ENCODE results near the gene SLC17A7. TPM values are rescaled to one million over a fixed set of nuclear protein-coding genes. Genes with fewer than 3 reads are reported as not detected.

The SLC17A7 gene
- total and polyA plus RNA-seq, 2 of the 4 experiments (the other 2 are of a cell fraction), result 0.03 TPM; not detected in 1

DNA sequence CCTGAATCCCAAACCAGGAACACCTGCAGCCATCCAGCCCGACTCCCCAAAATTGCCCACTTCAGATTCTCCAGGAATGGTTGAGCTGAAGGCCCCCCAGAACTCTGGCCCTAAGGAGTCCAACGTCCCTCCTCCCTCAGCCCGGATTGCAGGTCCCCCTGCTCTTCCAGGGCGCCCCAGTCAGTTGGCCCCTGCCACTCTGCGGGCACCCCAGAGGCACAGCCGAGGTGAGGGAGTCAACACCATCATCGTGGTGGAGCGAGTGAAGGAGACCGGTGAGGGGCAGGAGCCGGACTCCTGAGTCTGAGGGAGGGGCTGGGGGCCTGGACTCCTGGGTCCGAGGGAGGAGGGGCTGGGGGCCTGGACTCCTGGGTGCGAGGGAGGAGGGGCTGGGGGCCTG is 14.0 kb downstream of the SLC17A7 start:
- Histone ChIP-seq H3K4me1 (ENCODE audit: control insufficient read depth, insufficient read depth, low read length) (peaks cover 2% of the 10 kb centered on the region; the same call in 1 of the 2 replicates), H2BK15ac (ENCODE audit: low read depth, low read length) (no peak overlapping the region), H3K9ac (ENCODE audit: low read depth, low read length) (no peak overlapping the region), H2BK5ac (ENCODE audit: low read depth, low read length, poor library complexity, severe bottlenecking) (no peak overlapping the region), H3K79me1 (ENCODE audit: low read depth in 1 of 2, low read length in 2 of 2) (no peaks in the 10 kb centered on the region), H3K9me3 (ENCODE audit: control insufficient read depth, insufficient read depth, low read length) (peaks cover 10% of the 10 kb centered on the region), H3K27ac (ENCODE audit: insufficient read depth, low read length) (no peak overlapping the region), H3K36me3 (ENCODE audit: control insufficient read depth, insufficient read depth, low read length) (no peaks in the 10 kb centered on the region), H3K9me1 (ENCODE audit: insufficient read depth, low read length) (no peaks in the 10 kb centered on the region), H3K56ac (ENCODE audit: extremely low read depth, insufficient read depth, low read length) (no peak overlapping the region), H3K4me3 (ENCODE audit: insufficient read depth, low read depth, low read length) (no peak overlapping the region), H3K14ac (replicated peaks; ENCODE audit: low read depth, low read length) (no peak overlapping the region), H4K8ac (ENCODE audit: low read depth in 2 of 2, low read length in 2 of 2) (no peak overlapping the region), H3K27me3 (ENCODE audit: control insufficient read depth, insufficient read depth, low read length) (peaks cover 94% of the 10 kb centered on the region), H3K4me2 (ENCODE audit: low read depth, low read length) (no peak overlapping the region), H2AFZ (replicated peaks; ENCODE audit: low read length, poor library complexity) (peak overlapping the region; percentile 63), H3K18ac (ENCODE audit: low read depth, low read length) (no peak overlapping the region), H2AK9ac (replicated peaks; ENCODE audit: low read depth, low read length, poor library complexity) (no peak overlapping the region), H3K23ac (ENCODE audit: low read depth, low read length) (no peak overlapping the region), H2AK5ac (ENCODE audit: low read depth, low read length) (no peak overlapping the region), H3K4ac (ENCODE audit: low read depth, low read length) (no peak overlapping the region), H4K5ac (ENCODE audit: low read depth, low read length) (no peak overlapping the region), H4K20me1 (ENCODE audit: insufficient read depth, low read length) (no peaks in the 10 kb centered on the region), H2BK120ac (ENCODE audit: low read depth, low read length) (no peak overlapping the region), H4K91ac (ENCODE audit: insufficient read depth, low read depth, low read length) (no peak overlapping the region), H2BK20ac (ENCODE audit: low read depth, low read length) (no peak overlapping the region)
- dilution Hi-C loops (cut with HindIII; ENCODE audit: low sequenced_read_pairs, unreplicated experiment), result no loop called here
- ChIA-PET POLR2A (ENCODE audit: unreplicated experiment) (no interaction called here), CTCF (no interaction called here)
- in situ Hi-C loops (cut with MboI; ENCODE audit: low sequenced_read_pairs), result no loop called here
- intact Hi-C loops (cut with micrococcal nuclease), result no loop called here
- WGBS, 2 experiments (ENCODE audit: extremely low coverage in 2 of 2, insufficient read length in 1 of 2), result no CpG with 5 or more reads among the region's 12 CpGs
- no peak for TF ChIP-seq MXI1 (IDR thresholded peaks at IDR 0.05; ENCODE audit: borderline replicate concordance, low read depth, low read length)
- no peak for TF ChIP-seq NFE2L2 (IDR thresholded peaks at IDR 0.05; ENCODE audit: low read depth, low read length)
- no peak for TF ChIP-seq RCOR1 (IDR thresholded peaks at IDR 0.05; ENCODE audit: insufficient replicate concordance, low read length)
- TF ChIP-seq SMC3 (IDR thresholded peaks at IDR 0.05; ENCODE audit: low read depth, low read length), result no peak
- TF ChIP-seq, protein P1, sequence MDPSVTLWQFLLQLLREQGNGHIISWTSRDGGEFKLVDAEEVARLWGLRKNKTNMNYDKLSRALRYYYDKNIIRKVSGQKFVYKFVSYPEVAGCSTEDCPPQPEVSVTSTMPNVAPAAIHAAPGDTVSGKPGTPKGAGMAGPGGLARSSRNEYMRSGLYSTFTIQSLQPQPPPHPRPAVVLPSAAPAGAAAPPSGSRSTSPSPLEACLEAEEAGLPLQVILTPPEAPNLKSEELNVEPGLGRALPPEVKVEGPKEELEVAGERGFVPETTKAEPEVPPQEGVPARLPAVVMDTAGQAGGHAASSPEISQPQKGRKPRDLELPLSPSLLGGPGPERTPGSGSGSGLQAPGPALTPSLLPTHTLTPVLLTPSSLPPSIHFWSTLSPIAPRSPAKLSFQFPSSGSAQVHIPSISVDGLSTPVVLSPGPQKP (IDR thresholded peaks at IDR 0.05; ENCODE audit: borderline replicate concordance, low read depth, low read length), result no peak
- TF ChIP-seq, protein P2, sequence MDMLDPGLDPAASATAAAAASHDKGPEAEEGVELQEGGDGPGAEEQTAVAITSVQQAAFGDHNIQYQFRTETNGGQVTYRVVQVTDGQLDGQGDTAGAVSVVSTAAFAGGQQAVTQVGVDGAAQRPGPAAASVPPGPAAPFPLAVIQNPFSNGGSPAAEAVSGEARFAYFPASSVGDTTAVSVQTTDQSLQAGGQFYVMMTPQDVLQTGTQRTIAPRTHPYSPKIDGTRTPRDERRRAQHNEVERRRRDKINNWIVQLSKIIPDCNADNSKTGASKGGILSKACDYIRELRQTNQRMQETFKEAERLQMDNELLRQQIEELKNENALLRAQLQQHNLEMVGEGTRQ (IDR thresholded peaks at IDR 0.05; ENCODE audit: low read depth, low read length), result no peak
- TF ChIP-seq RFX5 (IDR thresholded peaks at IDR 0.05; ENCODE audit: low read depth, low read length), result no peak
- no peak for TF ChIP-seq BHLHE40 (IDR thresholded peaks at IDR 0.05; ENCODE audit: low read depth, low read length)
- TF ChIP-seq CEBPB (IDR thresholded peaks at IDR 0.05; ENCODE audit: low read depth, low read length), result no peak
- DNase-seq (no peak), ATAC-seq (ENCODE audit: low read depth) (no peak)
- no TSS peak for BruUV-seq (replicated peaks)

Data from IMR-90 (cell line).